Activated T-cell treated with anti-CD3 and anti-CD28 coated beads, Interleukin-2, amount 50 U/mL, for 24 hours (primary cell): ENCODE results near the gene LBP.
"Not testable (repeated sequence)": the region's sequence is repeated elsewhere in the genome, so short reads cannot be mapped to it uniquely, and the experiment has no call there.

ENCODE experiments used
- DNase-seq: peaks from one replicate; pipeline ENCODE4 v3.0.0-alpha.2; 2020
- H3K27ac Mint-ChIP-seq: 2 replicates; pipeline ENCODE4 v1.8.0; 2020; ENCODE audit warnings: mild to moderate bottlenecking, mixed read lengths
- H3K27me3 Mint-ChIP-seq: 2 replicates; pipeline ENCODE4 v1.8.0; 2020; ENCODE audit warnings: mixed read lengths
- H3K36me3 Mint-ChIP-seq: 2 replicates; pipeline ENCODE4 v1.8.0; 2020; ENCODE audit warnings: low read depth, mixed read lengths
- H3K4me1 Mint-ChIP-seq: 2 replicates; pipeline ENCODE4 v1.8.0; 2020; ENCODE audit warnings: low read depth, mixed read lengths
- H3K4me3 Mint-ChIP-seq: 2 replicates; pipeline ENCODE4 v1.8.0; 2020; ENCODE audit warnings: mild to moderate bottlenecking, moderate library complexity, mixed read lengths
- H3K9me3 Mint-ChIP-seq: 2 replicates; pipeline ENCODE4 v1.8.0; 2020; ENCODE audit warnings: mixed read lengths

Gene LBP

GRCh38 chr20:38311091-38311490 lies 35.2 kb upstream of the LBP start:
- Mint-ChIP-seq H3K4me3 (no peak overlapping the region), H3K27ac (no peak overlapping the region), H3K36me3 (no peaks in the 10 kb centered on the region), H3K27me3 (peaks cover 55% of the 10 kb centered on the region), H3K4me1 (no peaks in the 10 kb centered on the region), H3K9me3 (peaks cover 4% of the 10 kb centered on the region)
- DNase-seq: no peak

DNA sequence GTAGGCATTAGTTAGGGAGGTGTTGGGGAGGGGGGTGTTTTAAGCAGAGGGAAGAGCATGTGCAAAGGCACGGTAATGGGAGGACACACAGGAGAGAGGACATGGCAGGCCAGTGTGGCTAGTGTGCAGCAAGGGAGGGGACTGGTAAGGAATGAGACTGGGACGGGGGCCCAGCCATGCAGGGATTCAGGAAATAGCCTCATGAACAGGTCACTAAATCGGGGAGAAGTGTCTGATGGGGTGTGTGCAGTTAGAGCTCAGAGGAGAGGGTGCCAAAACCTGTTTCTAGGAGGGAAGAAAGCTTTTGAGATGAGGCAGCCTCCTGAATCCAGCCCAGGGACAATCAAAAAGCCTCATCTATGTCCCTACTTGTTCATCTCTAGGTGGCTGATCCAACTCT lies 34.8 kb upstream of the LBP start:
- H3K9me3 Mint-ChIP-seq: peaks cover 4% of the 10 kb centered on the region
- no peak overlapping the region for H3K27ac Mint-ChIP-seq
- H3K36me3 Mint-ChIP-seq: no peaks in the 10 kb centered on the region
- H3K4me1 Mint-ChIP-seq: no peaks in the 10 kb centered on the region
- DNase-seq: no peak
- H3K27me3 Mint-ChIP-seq: peaks cover 55% of the 10 kb centered on the region
- no peak overlapping the region for H3K4me3 Mint-ChIP-seq

- no peak overlapping the region for H3K27ac Mint-ChIP-seq
- no peak for DNase-seq
- peaks cover 57% of the 10 kb centered on the region for H3K27me3 Mint-ChIP-seq
- peaks cover 4% of the 10 kb centered on the region for H3K9me3 Mint-ChIP-seq
- no peaks in the 10 kb centered on the region for H3K4me1 Mint-ChIP-seq
- no peaks in the 10 kb centered on the region for H3K36me3 Mint-ChIP-seq
- H3K4me3 Mint-ChIP-seq: no peak overlapping the region
These were observed 32.6 kb upstream of the LBP start for GRCh38 chr20:38313676-38314075.

DNA sequence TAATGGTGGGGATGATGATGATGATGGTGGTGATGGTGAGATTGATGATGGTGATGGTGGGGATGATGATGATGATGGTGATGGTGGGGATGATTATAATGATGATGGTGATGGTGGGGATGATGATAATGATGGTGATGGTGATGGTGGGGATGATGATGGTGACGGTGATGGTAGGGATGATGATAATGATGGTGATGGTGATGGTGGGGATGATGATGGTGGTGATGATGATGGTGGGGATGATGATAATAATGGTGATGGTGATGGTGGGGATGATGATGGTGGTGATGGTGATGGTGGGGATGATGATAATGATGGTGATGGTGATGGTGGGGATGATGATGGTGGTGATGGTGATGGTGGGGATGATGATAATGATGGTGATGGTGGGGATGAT lies 31.9 kb upstream of the LBP start:
- peaks cover 61% of the 10 kb centered on the region for H3K27me3 Mint-ChIP-seq
- not testable (repeated sequence) for DNase-seq, H3K4me3 Mint-ChIP-seq, H3K4me1 Mint-ChIP-seq, H3K9me3 Mint-ChIP-seq, H3K27ac Mint-ChIP-seq, H3K36me3 Mint-ChIP-seq

DNA sequence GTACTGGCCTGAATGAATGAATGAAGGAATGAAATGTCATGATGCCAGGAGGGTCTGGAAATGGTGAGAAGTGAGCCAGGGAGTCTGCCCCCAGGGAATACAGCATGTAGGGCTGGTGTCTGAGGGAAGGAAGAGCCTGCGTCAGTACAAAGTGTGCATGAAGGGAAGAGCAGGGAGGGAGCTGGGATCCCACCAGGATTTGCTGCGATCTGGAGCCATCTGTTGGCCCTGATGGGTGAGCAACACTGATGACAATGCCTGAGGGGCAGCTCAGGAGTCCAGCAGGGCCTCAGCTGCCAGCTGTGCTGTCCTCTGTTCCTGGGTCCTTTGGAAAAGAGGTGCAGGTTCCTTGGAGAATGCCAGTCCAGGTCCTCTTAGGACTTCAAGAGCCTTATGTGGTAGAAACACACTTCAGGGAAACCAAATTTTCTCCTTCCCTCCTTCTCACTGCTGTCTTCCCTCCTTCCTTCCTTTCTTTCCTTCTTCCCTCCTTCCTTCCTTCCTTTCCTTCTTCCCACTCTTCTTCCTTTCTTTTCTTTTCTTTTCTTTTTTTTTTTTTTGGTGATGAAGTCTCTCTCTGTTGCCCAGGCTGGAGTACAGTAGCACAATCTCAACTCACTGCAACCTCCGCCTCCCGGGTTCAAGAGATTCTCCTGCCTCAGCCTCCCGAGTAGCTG lies 30.9 kb upstream of the LBP start:
- Mint-ChIP-seq H3K4me3 (no peak overlapping the region), H3K4me1 (no peaks in the 10 kb centered on the region), H3K27me3 (peaks cover 60% of the 10 kb centered on the region), H3K9me3 (peaks cover 4% of the 10 kb centered on the region), H3K36me3 (no peaks in the 10 kb centered on the region), H3K27ac (no peak overlapping the region)
- no peak for DNase-seq

DNA sequence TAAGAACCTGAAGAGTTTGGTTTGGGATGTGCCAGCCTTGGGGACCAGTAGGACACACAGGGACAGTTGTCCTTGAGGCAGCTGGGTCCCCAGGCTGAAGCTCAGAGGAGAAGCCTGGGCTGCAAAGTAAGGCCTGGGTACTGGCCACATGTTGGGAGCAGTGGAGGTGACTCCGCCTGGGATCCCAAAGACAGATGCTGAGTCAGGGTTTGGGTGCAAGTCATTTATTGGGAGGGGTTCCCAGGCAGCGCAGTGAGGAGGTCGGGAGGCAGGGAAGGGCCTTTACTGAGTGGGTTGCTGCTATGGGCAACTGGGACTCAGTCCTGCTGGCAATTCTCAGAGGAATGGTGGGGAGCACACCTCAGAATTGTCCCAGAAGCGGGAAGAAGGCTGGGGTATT lies 29.9 kb upstream of the LBP start:
- peaks cover 4% of the 10 kb centered on the region for H3K9me3 Mint-ChIP-seq
- no peaks in the 10 kb centered on the region for H3K36me3 Mint-ChIP-seq
- no peak overlapping the region for H3K27ac Mint-ChIP-seq
- no peak overlapping the region for H3K4me3 Mint-ChIP-seq
- no peaks in the 10 kb centered on the region for H3K4me1 Mint-ChIP-seq
- DNase-seq: no peak
- H3K27me3 Mint-ChIP-seq: peaks cover 55% of the 10 kb centered on the region

- no peak overlapping the region for H3K27ac Mint-ChIP-seq
- H3K9me3 Mint-ChIP-seq: peaks cover 3% of the 10 kb centered on the region
- no peaks in the 10 kb centered on the region for H3K4me1 Mint-ChIP-seq
- no peak overlapping the region for H3K4me3 Mint-ChIP-seq
- H3K36me3 Mint-ChIP-seq: no peaks in the 10 kb centered on the region
- no peak for DNase-seq
- peaks cover 54% of the 10 kb centered on the region for H3K27me3 Mint-ChIP-seq
These were observed 28.9 kb upstream of the LBP start for GRCh38 chr20:38317422-38317821.

DNA sequence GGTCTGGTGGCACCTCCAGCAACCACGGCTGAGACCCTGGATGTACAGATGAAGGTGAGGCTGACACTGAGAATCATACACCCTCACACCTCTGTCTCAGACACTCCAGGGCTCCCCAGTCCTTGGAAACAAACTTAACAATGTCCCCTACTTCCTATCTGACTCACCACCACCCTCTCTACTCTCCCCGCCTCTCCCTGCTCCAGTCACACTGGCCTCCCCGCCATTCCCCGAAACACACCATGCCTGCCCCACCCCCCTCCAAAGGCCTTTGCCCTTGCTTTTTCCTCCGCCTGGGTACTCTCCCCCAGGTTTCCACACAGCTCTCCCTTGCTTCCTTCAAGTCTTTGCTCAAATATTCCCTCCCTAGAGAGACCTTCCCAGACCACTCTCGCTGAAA lies 26.1 kb upstream of the LBP start:
- H3K27ac Mint-ChIP-seq: no peak overlapping the region
- H3K4me3 Mint-ChIP-seq: no peak overlapping the region
- H3K9me3 Mint-ChIP-seq: no peaks in the 10 kb centered on the region
- H3K36me3 Mint-ChIP-seq: no peaks in the 10 kb centered on the region
- H3K27me3 Mint-ChIP-seq: peaks cover 61% of the 10 kb centered on the region
- no peaks in the 10 kb centered on the region for H3K4me1 Mint-ChIP-seq
- no peak for DNase-seq

DNA sequence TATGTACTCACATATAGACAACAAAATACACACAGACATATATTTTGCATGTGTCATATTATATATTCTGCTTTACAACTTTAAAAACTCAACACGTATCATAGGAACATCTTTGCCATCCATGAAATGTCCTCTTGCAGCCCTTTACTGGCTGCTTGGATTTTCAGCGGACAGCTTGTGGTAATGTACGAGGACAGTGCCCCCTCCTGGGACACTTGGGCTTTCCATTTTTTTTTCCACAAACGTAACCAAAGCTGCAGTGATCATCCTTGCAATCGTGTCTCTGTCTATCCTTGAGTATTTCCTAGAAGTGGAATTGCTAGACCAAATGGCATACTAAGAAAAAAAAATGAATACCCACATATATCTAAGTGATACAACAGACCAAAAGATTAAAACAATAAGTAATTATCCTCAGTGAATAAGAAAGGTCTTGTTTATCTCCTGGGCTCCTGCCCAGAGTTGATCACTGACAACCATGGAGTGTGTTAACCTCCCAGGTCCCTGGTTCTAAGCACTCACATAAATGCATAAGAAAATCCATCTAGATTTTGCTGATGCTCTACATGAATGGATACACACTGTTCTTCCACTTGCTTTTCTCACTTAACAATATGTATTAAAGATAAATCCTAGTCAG lies 24.2 kb upstream of the LBP start:
- Mint-ChIP-seq H3K9me3 (no peaks in the 10 kb centered on the region), H3K4me1 (no peaks in the 10 kb centered on the region), H3K27me3 (peaks cover 53% of the 10 kb centered on the region), H3K4me3 (no peak overlapping the region), H3K27ac (no peak overlapping the region), H3K36me3 (no peaks in the 10 kb centered on the region)
- no peak for DNase-seq

DNA sequence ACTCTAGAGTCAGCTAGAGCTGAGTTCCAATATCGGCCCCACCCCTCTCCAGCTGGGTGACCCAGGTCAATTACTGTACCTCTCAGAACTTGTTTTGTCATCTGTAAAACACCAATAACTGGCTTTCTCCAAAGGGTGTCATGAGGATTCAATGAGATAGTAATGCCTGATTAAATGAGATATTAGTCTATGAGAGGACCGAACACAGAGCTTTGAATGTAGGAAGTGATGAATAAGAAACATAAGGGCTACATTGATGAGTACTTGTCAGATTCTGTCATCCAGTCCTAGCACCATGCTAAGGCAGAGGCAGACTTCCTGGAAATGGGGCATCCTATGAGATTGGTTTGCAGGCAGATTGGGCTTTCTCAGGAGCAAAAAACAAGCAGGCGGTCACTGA lies 22.1 kb upstream of the LBP start:
- Mint-ChIP-seq H3K4me1 (no peaks in the 10 kb centered on the region), H3K36me3 (no peaks in the 10 kb centered on the region)

GRCh38 chr20:38325167-38325566 lies 21.1 kb upstream of the LBP start:
- no peaks in the 10 kb centered on the region for H3K36me3 Mint-ChIP-seq
- DNase-seq: no peak

More for the DNA sequence above, 22.1 kb upstream of the LBP start:
- Mint-ChIP-seq H3K9me3 (no peaks in the 10 kb centered on the region), H3K4me3 (no peak overlapping the region), H3K27me3 (peaks cover 45% of the 10 kb centered on the region), H3K27ac (no peak overlapping the region)
- DNase-seq: no peak

GRCh38 chr20:38325905-38326304 lies 20.4 kb upstream of the LBP start:
- Mint-ChIP-seq H3K36me3 (no peaks in the 10 kb centered on the region), H3K27ac (no peak overlapping the region), H3K4me1 (no peaks in the 10 kb centered on the region), H3K9me3 (no peaks in the 10 kb centered on the region), H3K27me3 (peaks cover 39% of the 10 kb centered on the region), H3K4me3 (no peak overlapping the region)
- DNase-seq: no peak

More at GRCh38 chr20:38325167-38325566, 21.1 kb upstream of the LBP start:
- H3K9me3 Mint-ChIP-seq: no peaks in the 10 kb centered on the region
- H3K4me1 Mint-ChIP-seq: no peaks in the 10 kb centered on the region
- H3K27ac Mint-ChIP-seq: no peak overlapping the region
- H3K27me3 Mint-ChIP-seq: peaks cover 39% of the 10 kb centered on the region
- no peak overlapping the region for H3K4me3 Mint-ChIP-seq

DNA sequence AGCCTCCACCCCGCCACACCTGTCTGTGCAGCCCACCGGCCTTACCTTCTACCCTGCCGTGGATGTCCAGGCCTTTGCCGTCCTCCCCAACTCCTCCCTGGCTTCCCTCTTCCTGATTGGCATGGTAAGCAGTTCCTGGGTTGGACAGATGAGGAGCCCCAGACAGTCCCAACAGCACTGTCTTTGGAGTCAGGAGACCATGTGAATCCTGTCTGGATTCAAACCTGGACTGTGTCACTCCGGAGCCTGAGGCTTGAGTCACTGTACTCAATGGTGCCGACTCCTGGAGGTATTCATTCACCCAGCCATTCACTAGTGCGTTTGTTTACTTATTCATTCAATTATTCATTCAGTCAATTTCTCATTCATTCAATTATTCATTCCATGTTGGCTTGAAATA lies 20.0 kb upstream of the LBP start:
- H3K27ac Mint-ChIP-seq: no peak overlapping the region
- no peak for DNase-seq
- H3K36me3 Mint-ChIP-seq: no peaks in the 10 kb centered on the region
- no peaks in the 10 kb centered on the region for H3K4me1 Mint-ChIP-seq
- no peak overlapping the region for H3K4me3 Mint-ChIP-seq
- peaks cover 42% of the 10 kb centered on the region for H3K27me3 Mint-ChIP-seq
- no peaks in the 10 kb centered on the region for H3K9me3 Mint-ChIP-seq

GRCh38 chr20:38330638-38331037 lies 15.6 kb upstream of the LBP start:
- H3K4me1 Mint-ChIP-seq: no peaks in the 10 kb centered on the region
- no peaks in the 10 kb centered on the region for H3K9me3 Mint-ChIP-seq
- H3K27ac Mint-ChIP-seq: no peak overlapping the region
- no peaks in the 10 kb centered on the region for H3K36me3 Mint-ChIP-seq
- H3K4me3 Mint-ChIP-seq: no peak overlapping the region
- H3K27me3 Mint-ChIP-seq: peaks cover 38% of the 10 kb centered on the region
- no peak for DNase-seq

DNA sequence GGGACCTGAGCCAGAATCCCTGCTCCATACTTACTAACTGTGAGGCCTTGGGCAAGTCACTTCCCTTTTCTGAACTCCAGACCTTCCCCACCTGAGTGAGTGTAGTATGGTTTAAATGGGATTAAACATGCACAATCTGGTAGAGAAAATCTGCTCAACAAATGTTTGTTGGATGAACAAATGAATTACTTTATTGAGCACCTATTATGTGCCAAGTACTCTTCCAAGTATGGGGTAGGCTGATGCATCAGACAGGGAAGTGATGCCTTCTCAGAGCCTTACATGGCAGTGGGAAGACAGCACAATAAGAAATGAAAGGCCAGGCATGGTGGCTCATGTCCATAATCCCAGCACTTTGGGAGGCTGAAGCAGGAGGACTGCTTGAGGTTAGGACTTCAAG lies 15.0 kb upstream of the LBP start:
- H3K27ac Mint-ChIP-seq: no peak overlapping the region
- peaks cover 41% of the 10 kb centered on the region for H3K27me3 Mint-ChIP-seq
- no peaks in the 10 kb centered on the region for H3K9me3 Mint-ChIP-seq
- no peaks in the 10 kb centered on the region for H3K4me1 Mint-ChIP-seq
- no peaks in the 10 kb centered on the region for H3K36me3 Mint-ChIP-seq
- no peak overlapping the region for H3K4me3 Mint-ChIP-seq
- DNase-seq: no peak
